ENCODE measurements around the gene GIMAP1. TPM values are rescaled to one million over a fixed set of nuclear protein-coding genes. Genes with fewer than 3 reads are reported as not detected.

GIMAP1 gene
- total RNA-seq, 1 experiment from 2014 or later, result not detected

- in situ Hi-C loops (cut with HindIII; ENCODE audit: low pct_unique_long_range_greater_than_20kb, low sequenced_read_pairs), result no loop called here
- no peak for DNase-seq (ENCODE audit: low read depth, low spot score)
These were observed 3.0 kb downstream of the GIMAP1 start for GRCh38 chr7:150719436-150719835.

DNA sequence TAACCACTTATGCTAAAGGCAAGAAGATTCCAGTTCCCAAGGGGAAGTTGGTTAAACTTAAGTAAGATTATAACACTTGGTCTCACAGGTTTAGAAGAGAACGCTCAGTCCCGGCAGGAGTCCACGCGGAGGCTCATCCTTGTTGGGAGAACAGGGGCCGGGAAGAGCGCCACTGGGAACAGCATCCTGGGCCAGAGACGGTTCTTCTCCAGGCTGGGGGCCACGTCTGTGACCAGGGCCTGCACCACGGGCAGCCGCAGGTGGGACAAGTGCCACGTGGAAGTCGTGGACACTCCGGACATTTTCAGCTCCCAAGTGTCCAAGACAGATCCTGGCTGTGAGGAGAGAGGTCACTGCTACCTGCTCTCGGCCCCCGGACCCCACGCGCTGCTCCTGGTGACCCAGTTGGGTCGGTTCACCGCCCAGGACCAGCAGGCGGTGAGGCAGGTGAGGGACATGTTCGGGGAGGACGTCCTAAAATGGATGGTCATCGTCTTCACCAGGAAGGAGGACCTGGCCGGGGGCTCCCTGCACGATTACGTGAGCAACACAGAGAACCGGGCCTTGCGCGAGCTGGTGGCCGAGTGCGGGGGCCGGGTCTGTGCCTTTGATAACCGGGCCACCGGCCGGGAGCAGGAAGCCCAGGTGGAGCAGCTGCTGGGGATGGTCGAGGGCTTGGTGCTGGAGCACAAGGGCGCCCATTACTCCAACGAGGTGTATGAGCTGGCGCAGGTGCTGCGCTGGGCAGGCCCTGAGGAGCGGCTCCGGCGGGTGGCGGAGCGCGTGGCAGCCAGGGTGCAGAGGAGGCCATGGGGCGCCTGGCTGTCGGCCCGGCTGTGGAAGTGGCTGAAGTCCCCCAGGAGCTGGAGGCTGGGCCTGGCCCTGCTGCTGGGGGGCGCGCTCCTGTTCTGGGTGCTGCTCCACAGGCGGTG lies 3.8 kb downstream of the GIMAP1 start:
- in situ Hi-C loops (cut with HindIII; ENCODE audit: low pct_unique_long_range_greater_than_20kb, low sequenced_read_pairs), result no loop called here
- no peak for DNase-seq (ENCODE audit: low read depth, low spot score)

DNA sequence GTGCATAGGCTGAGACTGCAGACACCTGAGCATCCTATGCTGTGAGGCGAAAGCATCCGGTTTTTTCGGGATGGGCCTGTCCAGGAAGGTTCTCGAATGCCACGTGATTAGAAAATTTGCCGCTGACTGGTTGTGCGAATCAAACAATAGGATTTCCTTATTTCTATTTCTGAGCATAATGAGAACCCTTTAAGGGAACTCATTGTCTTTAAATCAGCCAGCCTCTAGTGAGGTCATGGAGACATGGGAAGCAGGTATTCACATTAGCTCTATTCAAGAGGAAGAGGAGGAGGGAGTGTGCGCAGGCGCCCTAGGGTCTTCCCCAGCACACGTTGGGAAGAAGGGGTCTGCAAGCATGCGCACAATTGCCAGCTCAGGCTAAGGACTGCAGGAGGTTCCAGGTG lies 5.6 kb downstream of the GIMAP1 start:
- no peak for DNase-seq (ENCODE audit: low read depth, low spot score)
- in situ Hi-C loops (cut with HindIII; ENCODE audit: low pct_unique_long_range_greater_than_20kb, low sequenced_read_pairs), result no loop called here

DNA sequence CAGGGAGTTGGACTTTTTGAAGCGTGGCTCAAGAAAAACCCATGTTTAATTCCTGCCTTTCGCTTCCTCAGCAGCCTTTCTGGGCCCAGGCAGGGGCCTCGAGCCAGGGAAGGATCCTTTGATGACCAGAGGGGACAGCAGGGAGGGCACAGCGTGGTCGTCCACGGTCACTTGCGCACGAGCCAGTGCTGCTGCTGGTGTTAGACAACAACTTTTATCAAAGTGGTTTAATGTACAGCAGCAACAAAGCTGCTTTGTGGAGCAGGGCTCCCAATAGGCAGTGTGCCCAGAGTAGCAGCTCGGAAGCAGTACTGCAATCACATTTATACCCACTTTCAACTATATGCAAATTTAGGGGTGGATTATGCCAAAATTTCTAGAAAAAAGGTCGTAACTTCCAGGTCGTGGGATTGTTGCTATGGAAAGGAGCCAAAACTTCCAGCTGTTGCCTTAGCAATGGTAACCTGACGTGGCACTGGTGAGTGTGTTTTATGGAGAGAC lies 6.1 kb downstream of the GIMAP1 start:
- DNase-seq (ENCODE audit: low read depth, low spot score), result no peak
- in situ Hi-C loops (cut with HindIII; ENCODE audit: low pct_unique_long_range_greater_than_20kb, low sequenced_read_pairs), result no loop called here

DNA sequence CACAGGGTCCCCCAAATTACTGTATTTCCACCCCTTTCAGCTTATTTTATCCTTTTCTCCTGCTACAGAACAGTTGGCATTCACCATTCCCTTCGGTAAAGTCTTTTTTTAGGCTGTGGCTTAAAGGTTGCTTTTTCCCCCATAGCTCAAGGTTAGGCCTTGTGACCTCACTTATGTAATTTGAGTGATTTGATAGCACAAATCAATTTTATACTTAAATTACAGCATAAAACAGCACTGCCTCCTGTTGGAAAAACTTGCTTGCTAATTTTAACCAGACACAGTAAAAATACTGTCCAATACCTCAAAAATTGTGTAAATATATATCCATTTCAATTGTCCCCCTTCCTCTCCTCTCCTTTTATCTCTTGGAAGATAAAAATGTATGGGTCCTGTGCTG lies 7.1 kb downstream of the GIMAP1 start:
- in situ Hi-C loops (cut with HindIII; ENCODE audit: low pct_unique_long_range_greater_than_20kb, low sequenced_read_pairs), result no loop called here
- no peak for DNase-seq (ENCODE audit: low read depth, low spot score)

DNA sequence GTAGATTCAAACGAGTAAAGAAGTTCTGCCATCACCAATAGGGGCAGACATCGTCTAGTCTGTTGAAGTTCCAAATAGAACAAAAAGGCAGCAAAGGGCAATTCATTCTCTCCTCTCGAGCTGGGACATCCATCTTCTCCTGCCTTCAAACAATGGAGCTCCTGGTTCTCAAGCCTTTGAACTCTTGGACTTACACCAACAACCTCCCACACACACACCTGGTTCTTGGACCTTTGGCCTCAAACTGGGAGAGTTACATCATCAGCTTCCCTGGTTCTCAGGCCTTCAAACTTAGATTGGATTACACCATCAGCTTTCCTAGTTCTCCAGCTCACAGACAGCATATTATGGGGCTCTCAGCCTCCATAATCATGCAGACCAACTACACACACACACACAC lies 11.0 kb downstream of the GIMAP1 start:
- in situ Hi-C loops (cut with HindIII; ENCODE audit: low pct_unique_long_range_greater_than_20kb, low sequenced_read_pairs), result no loop called here
- no peak for DNase-seq (ENCODE audit: low read depth, low spot score)

DNA sequence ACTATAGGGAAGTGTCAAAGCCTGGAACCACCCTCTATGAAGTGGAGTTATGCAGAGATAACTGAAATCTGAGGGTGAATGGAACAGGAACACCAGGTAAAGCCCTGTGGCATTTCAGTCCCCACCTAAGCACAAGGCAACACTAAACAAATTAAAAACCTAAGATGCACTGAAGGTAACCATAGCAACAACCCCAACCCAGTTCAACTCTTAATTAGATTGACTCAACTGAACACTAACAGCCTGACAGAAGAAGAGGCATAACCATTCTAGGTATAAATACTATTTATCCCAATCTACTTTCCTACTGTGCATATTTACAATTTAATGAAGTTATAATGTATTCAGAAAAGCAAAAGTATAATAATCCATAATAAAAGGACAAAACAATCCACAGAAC lies 11.6 kb downstream of the GIMAP1 start:
- no peak for DNase-seq (ENCODE audit: low read depth, low spot score)
- in situ Hi-C loops (cut with HindIII; ENCODE audit: low pct_unique_long_range_greater_than_20kb, low sequenced_read_pairs), result no loop called here

DNA sequence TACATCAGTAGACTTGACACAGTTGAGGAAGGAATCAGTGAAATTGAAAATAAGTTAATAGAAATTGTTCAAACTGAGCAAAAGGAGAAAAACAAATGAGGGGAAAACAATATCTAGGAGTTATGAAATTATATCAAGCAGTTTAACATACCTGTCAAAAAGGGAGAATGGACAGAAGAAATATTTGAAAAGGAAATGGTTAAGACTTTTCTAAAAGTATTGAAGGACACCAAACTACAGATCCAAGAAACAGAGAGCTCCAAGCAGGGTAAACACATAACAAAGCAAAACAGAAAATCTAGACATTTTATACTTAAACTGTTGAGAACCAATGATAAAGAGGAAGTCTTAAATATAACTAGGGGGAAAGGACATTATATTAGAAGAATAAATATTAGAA lies 12.2 kb downstream of the GIMAP1 start:
- DNase-seq (ENCODE audit: low read depth, low spot score), result no peak
- in situ Hi-C loops (cut with HindIII; ENCODE audit: low pct_unique_long_range_greater_than_20kb, low sequenced_read_pairs), result no loop called here

GRCh38 chr7:150731916-150732315 lies 15.5 kb downstream of the GIMAP1 start:
- in situ Hi-C loops (cut with HindIII; ENCODE audit: low pct_unique_long_range_greater_than_20kb, low sequenced_read_pairs), result no loop called here
- DNase-seq (ENCODE audit: low read depth, low spot score), result no peak

- in situ Hi-C loops (cut with HindIII; ENCODE audit: low pct_unique_long_range_greater_than_20kb, low sequenced_read_pairs), result no loop called here
- no peak for DNase-seq (ENCODE audit: low read depth, low spot score)
These were observed 16.5 kb downstream of the GIMAP1 start for GRCh38 chr7:150732786-150733481.

DNA sequence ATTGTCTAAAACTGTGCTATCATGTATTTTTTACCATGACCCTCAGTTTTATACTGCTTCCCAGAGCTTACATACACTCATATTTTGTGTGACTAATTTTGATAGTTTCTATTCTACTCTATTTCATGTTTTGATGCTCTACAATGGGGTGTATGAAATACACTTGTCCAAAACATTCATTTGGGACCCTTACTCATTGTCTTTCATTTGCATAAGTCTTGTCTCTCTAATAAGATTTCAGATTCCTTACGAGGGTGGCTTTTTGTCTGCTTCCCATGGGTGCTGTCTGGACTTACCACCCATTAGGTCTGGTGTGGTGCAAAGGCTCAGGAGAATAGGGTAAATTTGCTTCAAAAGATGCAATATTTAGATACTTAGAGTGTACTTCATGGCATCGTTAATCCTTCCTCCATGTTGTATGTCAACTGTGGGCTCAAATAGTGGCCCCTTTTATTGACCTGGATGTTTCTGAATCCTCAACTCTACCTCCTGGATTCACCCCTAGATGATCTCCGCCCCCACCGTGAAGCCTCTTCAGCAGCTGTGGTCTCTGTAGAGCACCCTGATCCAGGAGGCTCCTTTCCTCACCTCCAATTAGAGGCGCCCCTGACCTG lies 17.2 kb downstream of the GIMAP1 start:
- in situ Hi-C loops (cut with HindIII; ENCODE audit: low pct_unique_long_range_greater_than_20kb, low sequenced_read_pairs), result no loop called here

DNA sequence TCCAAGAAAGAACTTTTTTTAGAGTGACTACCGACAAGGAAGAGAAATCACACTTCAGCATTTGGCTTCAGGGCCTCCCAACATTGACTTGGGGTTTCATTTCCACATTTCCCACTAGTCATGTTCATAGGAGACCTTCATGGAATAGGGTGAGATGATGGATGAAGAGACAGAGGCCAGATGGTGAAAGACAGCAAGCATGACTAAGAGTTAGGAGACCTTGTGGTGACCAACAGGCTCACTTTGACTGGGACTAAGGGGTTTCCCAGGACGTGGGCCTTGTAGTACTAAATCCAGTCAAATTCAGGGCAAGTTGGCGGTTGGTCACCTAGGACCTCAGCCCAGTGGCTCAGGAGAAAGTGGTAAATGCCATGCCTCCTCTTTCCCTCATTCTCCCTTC lies 17.8 kb downstream of the GIMAP1 start:
- DNase-seq (ENCODE audit: low read depth, low spot score), result no peak
- in situ Hi-C loops (cut with HindIII; ENCODE audit: low pct_unique_long_range_greater_than_20kb, low sequenced_read_pairs), result no loop called here

More for the DNA sequence above, 17.2 kb downstream of the GIMAP1 start:
- DNase-seq (ENCODE audit: low read depth, low spot score), result no peak

DNA sequence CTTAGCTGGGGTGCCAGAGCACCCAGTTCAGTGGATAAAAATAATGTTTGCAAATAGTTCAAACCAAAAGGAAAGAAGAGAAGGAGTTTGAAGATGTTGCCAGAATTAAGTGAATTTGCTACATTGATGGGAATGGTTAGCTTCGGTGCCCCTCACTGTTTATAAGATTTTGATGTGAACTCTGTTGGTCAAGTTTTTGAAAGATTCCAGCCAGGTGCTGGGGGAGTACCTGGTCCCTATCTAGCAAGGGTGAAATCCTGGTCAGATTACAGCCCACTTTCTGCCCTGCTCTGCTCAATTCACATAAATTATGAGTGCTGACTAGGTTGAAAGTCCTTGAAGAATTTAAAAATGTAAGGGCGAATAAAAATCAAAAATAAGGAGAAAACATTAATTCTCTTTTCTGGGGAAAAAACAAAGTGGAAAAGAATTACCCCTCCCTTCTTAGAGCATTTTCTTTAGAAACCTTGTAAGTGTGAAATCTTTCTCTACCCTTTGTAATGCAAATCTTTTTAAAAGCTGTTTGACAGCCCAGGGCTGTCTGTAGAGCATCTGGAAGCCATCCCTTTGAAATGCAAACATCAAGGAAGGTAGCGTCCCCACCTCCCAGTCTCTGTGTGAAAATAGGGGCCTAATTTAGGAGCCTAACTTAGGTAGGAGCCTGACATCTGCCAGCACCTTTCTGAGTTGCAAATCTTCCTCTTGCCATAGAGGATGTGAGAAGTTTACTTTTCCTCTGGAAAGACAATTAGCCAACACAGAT lies 19.4 kb downstream of the GIMAP1 start:
- DNase-seq (ENCODE audit: low read depth, low spot score), result no peak
- in situ Hi-C loops (cut with HindIII; ENCODE audit: low pct_unique_long_range_greater_than_20kb, low sequenced_read_pairs), result no loop called here

GRCh38 chr7:150736864-150737263 lies 20.5 kb downstream of the GIMAP1 start:
- in situ Hi-C loops (cut with HindIII; ENCODE audit: low pct_unique_long_range_greater_than_20kb, low sequenced_read_pairs), result no loop called here
- no peak for DNase-seq (ENCODE audit: low read depth, low spot score)

DNA sequence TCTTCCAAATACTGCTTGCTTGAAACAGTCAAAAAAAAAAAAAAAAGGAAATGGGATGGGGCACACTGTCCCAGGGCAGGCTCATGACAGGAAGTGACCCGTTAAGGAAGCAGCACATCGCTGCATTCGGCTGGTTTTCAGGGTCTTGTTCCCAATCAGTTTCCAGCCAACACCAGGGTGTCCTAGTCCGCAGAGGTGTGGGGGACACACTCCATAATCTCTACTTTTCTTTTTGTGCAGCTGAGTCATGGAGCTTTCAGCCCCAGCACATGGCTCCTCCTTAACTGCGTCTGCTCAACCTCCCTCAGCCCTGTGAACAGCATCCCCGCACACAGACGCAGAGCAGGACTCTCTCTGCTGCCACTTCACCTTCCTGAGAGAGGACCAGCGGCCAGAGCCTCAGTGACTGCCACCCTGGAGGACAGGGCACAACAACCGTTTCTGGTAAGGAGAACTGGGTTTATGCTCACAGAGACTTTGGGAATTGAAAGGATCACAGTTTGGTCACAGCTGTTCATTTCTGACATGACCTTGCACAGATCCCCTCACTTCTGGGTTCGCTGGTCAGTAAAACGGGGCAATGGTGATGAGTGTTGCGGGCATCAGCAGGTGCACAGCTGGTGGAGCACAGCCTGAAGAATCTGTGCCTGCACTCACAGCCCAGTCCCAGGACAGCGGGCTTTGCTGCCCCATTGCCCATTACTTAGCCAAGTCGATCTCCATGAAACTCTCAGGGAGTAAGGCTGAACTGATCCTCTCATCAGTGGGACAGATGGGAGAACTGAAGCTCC lies 21.0 kb downstream of the GIMAP1 start, which contains the start of gene GIMAP5:
Gene GIMAP5 (plus strand): TSS at position 154 of the 791 bp plus-strand sequence. CDS start 3,467 bp downstream, outside the sequence.
- in situ Hi-C loops (cut with HindIII; ENCODE audit: low pct_unique_long_range_greater_than_20kb, low sequenced_read_pairs), result no loop called here
- DNase-seq (ENCODE audit: low read depth, low spot score), result no peak

GRCh38 chr7:150738092-150738491 lies 21.7 kb downstream of the GIMAP1 start:
- in situ Hi-C loops (cut with HindIII; ENCODE audit: low pct_unique_long_range_greater_than_20kb, low sequenced_read_pairs), result no loop called here
- DNase-seq (ENCODE audit: low read depth, low spot score), result no peak

DNA sequence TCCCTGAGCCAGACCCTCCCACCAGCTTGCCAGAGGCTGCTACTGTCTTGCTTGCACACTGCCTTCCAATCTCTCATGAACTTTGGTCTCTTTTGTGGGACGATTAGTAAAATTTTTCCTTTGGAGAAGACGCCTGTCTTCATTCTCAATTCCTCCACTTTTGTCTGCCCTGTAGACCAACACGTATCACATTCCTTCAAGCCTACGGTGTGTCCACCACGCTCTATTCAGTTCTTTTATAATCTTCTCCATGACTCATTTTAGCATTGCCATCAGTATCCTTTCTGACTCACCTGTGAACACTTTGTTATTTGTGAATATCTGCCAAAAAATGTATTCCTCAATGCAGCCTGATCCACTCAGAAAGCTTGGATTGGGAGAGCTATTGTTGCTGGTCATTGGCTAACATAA lies 22.2 kb downstream of the GIMAP1 start:
- in situ Hi-C loops (cut with HindIII; ENCODE audit: low pct_unique_long_range_greater_than_20kb, low sequenced_read_pairs), result no loop called here
- no peak for DNase-seq (ENCODE audit: low read depth, low spot score)
